DMS153 treated with DMSO at 0.1 percent for 48 hours (cell line): ENCODE results near the gene TPT1.
"Not testable (repeated sequence)": the region's sequence is repeated elsewhere in the genome, so short reads cannot be mapped to it uniquely, and the experiment has no call there.

Experiments
- DNase-seq: peaks from one replicate; lab custom pipeline; 2025; ENCODE audit not compliant: unreplicated experiment; lab: John Stamatoyannopoulos, UW

TPT1 gene

GRCh38 chr13:45341034-45341798, at the start of gene TPT1:
TPT1 (minus strand) TSS chr13:45341183; CDS start chr13:45341069, 114 bp downstream.
- DNase-seq, result peak; percentile 91

- DNase-seq, result not testable (repeated sequence)
Observed at GRCh38 chr13:45390348-45390747, 49.4 kb upstream of the TPT1 start.

- no peak for DNase-seq
Observed at GRCh38 chr13:45388664-45389063, 47.7 kb upstream of the TPT1 start.

DNA sequence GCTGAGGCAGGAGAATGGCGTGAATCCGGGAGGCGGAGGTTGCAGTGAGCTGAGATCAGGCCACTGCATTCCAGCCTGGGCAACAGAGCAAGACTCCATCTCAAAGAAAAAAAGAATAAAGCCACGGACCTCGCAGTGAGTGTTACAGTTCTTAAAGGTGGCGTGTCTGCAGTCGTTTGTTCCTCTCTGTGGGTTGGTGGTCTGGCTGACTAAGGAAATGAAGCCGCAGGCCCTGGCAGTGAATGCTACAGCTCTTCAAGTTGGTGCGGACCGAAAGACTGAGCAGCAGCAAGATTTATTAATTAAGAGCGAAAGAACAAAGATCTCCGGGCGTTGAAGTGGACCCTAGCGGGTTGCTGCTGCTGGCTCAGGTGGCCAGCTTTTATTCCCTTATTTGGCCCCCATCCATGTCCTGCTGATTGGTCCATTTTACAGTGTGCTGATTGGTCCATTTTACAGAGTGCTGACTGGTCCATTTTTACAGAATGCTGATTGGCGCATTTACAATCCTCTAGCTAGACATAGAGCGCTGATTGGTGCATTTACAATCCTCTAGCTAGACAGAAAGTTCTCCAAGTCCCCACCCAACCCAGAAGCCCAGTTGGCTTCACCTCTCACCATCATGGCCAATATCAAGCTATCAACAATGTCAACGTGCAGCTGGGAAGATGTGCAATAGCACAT, 46.1 kb upstream of the TPT1 start:
- DNase-seq, result not testable (repeated sequence)

DNA sequence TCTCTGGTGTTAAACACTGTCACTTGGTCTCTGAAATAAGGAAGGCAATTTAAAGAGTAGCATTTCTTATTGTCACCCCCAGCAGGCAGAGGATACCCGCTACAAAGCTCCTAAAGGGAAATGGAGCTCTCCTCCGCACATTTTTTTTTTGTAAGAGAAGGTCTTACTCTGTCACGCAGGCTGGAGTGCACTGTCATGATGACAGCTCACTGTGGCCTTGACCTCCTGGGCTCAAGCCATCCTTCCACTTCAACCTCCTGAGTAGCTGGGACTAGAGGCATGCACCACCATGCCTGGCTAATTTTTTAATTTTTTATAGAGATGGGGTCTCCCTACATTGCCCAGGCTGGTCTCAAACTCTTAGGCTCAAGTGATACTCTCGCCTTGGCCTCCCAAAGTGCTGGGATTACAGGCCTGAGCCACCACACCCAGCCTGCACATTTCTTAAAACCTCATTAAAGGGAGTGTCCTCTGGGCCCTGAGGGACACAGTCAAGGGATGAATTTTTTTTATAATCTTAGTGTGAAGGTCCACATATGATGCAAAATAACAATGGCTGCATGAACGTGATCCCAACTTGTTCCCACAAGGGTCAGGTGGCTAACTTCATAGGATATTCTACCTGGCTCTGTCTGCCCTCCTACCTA, 45.0 kb upstream of the TPT1 start:
- no peak for DNase-seq

GRCh38 chr13:45385320-45385719, 44.3 kb upstream of the TPT1 start:
- no peak for DNase-seq

DNA sequence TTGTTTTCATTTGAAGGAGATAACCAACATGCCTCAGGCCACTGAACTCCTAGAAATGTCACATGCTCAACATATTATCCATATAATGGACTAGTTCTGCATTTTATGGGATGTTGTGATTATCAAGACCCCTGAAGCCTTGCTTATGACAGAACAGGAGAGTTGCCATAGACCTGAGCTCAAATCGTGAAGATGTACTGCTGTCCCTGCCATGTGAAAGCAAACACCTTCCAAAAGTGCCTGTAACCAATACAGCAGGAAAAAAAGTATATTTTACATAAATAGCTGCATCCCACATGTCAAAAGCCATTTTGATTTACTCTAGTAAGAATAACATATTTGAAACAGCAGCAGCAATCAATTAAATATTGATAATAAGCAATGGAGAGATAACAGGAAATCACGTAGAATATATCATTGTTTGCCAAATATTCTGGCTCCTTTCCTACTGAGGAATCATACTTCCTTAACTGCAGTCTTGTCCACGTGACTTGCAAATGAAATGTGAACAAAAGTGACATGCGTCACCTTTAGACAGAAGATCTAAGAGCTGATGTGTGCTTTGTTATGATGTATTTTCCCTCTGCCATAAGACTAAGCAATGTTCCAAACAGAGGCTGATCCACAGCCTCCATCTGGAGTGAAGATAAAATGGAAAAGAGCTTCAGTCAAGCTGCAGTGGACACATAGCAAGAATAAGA, 43.6 kb upstream of the TPT1 start:
- DNase-seq, result no peak

DNA sequence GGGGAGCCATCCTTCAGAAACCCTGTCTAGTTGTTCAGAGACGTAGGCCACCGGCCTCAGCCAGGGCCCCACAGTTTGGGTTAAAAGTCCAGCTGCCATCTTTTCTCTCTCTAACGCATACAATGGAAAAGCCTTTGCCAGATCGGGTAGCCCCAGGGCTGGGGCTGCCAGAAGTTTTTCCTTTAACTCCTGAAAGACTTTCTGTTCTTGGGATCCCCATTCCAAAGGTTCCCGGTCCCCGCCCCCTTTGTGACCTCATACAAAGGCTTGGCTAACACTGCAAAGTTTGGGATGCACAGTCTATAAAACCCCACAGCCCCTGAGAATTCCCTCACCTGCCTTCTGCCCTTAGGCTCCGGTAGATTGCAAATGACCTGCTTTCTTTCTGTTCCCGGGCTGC, 41.8 kb upstream of the TPT1 start:
- DNase-seq, result not testable (repeated sequence)

DNA sequence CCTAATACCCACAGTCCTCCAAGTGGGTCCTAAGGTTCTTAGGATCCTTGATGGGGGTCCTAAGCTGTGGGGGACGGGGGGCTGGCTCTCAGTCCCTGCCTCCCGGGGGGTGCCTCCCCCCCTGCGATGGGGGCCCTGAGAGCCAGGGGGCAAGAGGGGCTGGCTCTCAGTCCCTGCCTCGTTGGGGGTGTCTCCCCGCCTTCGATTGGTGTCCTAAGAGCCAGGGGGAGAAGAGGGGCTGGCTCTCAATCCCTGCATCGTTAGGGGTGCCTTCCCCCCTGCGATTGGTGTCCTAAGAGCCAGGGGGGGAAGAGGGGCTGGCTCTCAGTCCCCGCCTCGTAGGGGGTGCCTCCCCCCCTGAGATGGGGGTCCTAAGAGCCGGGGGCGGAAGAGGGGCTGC, 40.2 kb upstream of the TPT1 start:
- DNase-seq, result no peak

DNA sequence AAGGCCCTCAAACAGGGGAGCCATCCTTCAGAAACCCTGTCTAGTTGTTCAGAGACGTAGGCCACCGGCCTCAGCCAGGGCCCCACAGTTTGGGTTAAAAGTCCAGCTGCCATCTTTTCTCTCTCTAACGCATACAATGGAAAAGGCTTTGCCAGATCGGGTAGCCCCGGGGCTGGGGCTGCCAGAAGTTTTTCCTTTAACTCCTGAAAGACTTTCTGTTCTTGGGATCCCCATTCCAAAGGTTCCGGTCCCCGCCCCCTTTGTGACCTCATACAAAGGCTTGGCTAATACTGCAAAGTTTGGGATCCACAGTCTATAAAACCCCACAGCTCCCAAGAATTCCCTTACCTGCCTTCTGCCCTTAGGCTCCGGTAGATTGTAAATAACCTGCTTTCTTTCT, 39.7 kb upstream of the TPT1 start:
- DNase-seq, result not testable (repeated sequence)

DNA sequence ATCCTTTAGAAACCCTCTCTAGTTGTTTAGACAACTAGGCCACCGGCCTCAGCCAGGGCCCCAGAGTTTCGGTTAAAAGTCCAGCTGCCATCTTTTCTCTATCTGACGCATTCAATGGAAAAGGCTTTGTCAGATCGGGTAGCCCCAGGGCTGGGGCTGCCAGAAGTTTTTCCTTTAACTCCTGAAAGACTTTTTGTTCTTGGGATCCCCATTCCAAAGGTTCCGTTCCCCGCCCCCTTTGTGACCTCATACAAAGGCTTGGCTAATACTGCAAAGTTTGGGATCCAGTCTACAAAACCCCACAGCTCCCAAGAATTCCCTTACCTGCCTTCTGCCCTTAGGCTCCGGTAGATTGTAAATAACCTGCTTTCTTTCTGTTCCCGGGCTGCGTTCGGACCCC, 38.5 kb upstream of the TPT1 start:
- DNase-seq, result not testable (repeated sequence)

GRCh38 chr13:45378786-45379185, 37.8 kb upstream of the TPT1 start:
- DNase-seq, result not testable (repeated sequence)

DNA sequence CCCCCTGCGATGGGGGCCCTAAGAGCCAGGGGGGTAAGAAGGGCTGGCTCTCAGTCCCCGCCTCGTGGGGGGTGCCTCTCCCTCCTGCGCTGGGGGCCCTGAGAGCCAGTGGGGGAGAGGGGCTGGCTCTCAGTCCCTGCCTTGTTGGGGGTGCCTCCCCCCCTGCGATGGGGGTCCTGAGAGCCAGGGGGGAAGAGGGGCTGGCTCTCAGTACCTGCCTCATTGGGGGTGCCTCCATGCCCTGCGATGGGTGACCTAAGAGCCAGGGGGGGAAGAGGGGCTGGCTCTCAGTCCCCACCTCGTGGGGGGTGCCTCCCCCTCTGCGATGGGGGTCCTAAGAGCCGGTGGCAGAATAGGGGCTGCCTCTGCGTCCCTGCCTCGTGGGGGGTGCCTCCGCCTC, 36.3 kb upstream of the TPT1 start:
- DNase-seq, result not testable (repeated sequence)

- not testable (repeated sequence) for DNase-seq
Observed at GRCh38 chr13:45376651-45377050, 35.7 kb upstream of the TPT1 start.

GRCh38 chr13:45374917-45375316, 33.9 kb upstream of the TPT1 start:
- no peak for DNase-seq

- no peak for DNase-seq
Observed at GRCh38 chr13:45373162-45373547, 32.2 kb upstream of the TPT1 start.

GRCh38 chr13:45372189-45373161, 31.5 kb upstream of the TPT1 start:
- DNase-seq, result no peak

GRCh38 chr13:45370922-45371406, 30.0 kb upstream of the TPT1 start:
- no peak for DNase-seq

GRCh38 chr13:45369116-45369515, 28.1 kb upstream of the TPT1 start:
- no peak for DNase-seq

DNA sequence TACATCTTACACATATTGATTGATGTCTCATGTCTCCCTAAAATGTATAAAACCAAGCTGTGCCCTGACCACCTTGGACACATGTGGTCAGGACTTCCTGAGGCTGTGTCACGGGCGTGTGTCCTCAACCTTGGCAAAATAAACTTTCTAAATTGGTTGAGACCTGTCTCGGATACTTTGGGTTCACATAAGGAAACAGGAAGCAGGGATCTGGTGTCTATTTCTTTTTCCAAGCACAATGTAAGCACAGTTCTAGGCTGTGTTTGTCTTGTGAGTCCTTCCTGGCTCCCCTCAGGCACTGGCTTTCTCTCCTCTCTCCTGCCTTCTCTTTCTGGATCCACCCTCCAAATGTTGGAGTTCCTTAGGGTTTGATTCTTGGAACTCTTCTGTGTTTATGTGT, 27.6 kb upstream of the TPT1 start:
- DNase-seq, result no peak
